GM10248 (cell line): Measurements from ENCODE around the gene SUPT4H1.

Source experiments
- CTCF ChIA-PET: fragments of 300-600 bp; sonication (Branson Sonifier 250); formaldehyde crosslinking; extraction: SDS; loops from one replicate; lab custom pipeline; 2021; ENCODE audit warnings: antibody characterized with exemption; lab: Yijun Ruan, JAX
- POLR2A ChIA-PET: fragments of 350-650 bp; sonication (Branson Sonifier 250); formaldehyde crosslinking; extraction: SDS; loops from one replicate; lab custom pipeline; 2020; ENCODE audit warnings: antibody characterized with exemption; lab: Yijun Ruan, JAX
- DNase-seq: peaks from one replicate; pipeline ENCODE4 v3.0.0; 2012; ENCODE audit errors: extremely low spot score
- CTCF ChIP-seq: IDR thresholded peaks from 2 replicates; pipeline ENCODE4 v1.5.1; 2012; ENCODE audit warnings: mild to moderate bottlenecking, low read depth; ENCODE audit errors: extremely low read depth, missing control alignments, control extremely low read depth

SUPT4H1 gene

GRCh38 chr17:58319173-58320162 lies 32.5 kb downstream of the SUPT4H1 start:
- no peak for DNase-seq
- ChIA-PET CTCF (interaction anchor here (1.0 to 8.7 kb wide), 5 partner anchors 10 to 119 kb away, joined by 3 to 93 read pairs (median 5); partner anchors contain the start of gene RNF43), POLR2A (interaction anchor here (0.7 kb wide), 1 partner anchor 13 kb away, joined by 3 read pairs; no protein-coding TSS in a partner anchor)
- no peak for TF ChIP-seq CTCF

DNA sequence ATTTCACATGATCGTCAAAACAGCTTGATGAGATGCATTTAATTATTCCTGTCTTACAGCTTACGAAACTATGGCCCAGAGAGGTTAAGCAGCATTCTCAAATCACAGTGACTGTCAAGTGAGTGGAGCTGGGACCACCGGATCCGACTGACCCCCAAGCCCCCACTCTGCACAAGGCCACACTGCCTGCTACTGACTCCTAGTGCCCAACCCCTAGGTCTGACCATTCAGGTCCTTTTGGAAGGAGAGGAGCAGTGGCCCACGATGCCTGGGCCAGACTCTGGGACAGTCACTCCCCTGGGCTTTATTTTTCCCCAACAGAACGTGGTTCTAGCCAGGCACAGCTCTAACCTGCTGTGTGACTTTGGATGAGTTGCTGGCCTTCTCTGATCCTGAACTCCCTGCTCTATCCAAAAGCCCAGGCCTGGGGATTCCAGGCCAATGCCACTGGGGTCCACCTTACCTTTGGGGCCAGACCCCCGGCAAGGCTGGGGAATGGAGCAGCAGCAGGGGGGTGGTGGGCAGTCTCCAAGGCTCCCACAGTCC lies 33.3 kb downstream of the SUPT4H1 start:
- no peak for TF ChIP-seq CTCF
- ChIA-PET CTCF (interaction anchor here (1.0 to 8.7 kb wide), 15 partner anchors 9 to 130 kb away, joined by 3 to 93 read pairs (median 8); partner anchors contain the start of genes RNF43 and SUPT4H1), POLR2A (interaction anchor here (0.6 to 0.7 kb wide), 3 partner anchors 14 to 754 kb away, joined by 3 to 5 read pairs (median 3); no protein-coding TSS in a partner anchor)
- DNase-seq: no peak

- POLR2A ChIA-PET: interaction anchor here (0.6 to 1.3 kb wide), 8 partner anchors 8 to 754 kb away, joined by 3 to 16 read pairs (median 4); partner anchors contain the start of gene TSPOAP1
- TF ChIP-seq CTCF: no peak
These were observed 33.9 kb downstream of the SUPT4H1 start for GRCh38 chr17:58318065-58318481.

DNA sequence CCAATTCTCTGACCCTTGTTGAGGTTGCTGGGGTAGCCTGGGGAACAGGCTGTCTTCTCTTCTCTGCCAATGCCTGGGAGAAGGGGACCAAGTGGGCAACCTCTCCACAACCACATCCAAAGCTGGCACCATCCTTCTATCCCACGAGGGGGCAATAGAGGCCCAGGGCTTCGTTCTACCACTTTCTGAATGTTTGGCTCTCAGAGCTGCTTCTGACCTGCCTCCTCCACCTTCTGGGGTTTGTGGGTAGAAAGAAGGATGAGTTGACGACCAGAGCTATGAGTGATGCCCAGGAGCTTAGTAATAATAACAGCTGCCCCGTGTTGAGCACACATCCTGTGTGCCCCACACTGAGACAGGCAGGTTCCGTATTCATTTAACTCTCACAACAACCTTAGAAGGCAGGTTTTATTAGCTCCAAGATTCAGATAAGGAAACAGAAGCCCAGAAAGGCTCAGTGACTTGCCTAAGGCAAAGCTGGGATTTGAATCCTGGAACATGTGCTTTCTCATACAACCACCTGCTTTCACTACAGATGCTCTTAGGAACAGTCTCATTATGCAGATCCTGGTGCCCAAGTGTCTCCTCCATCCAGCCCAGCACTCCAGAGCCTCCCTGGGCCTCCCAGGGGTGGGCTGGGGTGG lies 34.5 kb downstream of the SUPT4H1 start:
- TF ChIP-seq CTCF: peak; percentile 77
- CTCF ChIA-PET: interaction anchor here (0.6 to 8.7 kb wide), 50 partner anchors 9 to 693 kb away, joined by 3 to 93 read pairs (median 5); partner anchors contain the start of genes HSF5, RNF43, SUPT4H1 and TSPOAP1
- peak; percentile 79 for DNase-seq
- POLR2A ChIA-PET: interaction anchor here (0.9 to 1.3 kb wide), 6 partner anchors 8 to 313 kb away, joined by 3 to 16 read pairs (median 6); partner anchors contain the start of gene TSPOAP1

More at GRCh38 chr17:58318065-58318481, 33.9 kb downstream of the SUPT4H1 start:
- DNase-seq: no peak
- CTCF ChIA-PET: interaction anchor here (0.6 to 8.7 kb wide), 48 partner anchors 9 to 692 kb away, joined by 3 to 93 read pairs (median 5); partner anchors contain the start of genes HSF5, RNF43, SUPT4H1 and TSPOAP1

GRCh38 chr17:58316260-58316960 lies 35.6 kb downstream of the SUPT4H1 start:
- ChIA-PET POLR2A (interaction anchor here (1.0 kb wide), 1 partner anchor 16 kb away, joined by 4 read pairs; no protein-coding TSS in a partner anchor), CTCF (interaction anchor here (0.7 to 8.7 kb wide), 28 partner anchors 9 to 176 kb away, joined by 3 to 93 read pairs (median 6); partner anchors contain the start of genes RNF43, SUPT4H1 and TSPOAP1)
- DNase-seq: no peak
- TF ChIP-seq CTCF: no peak
